Measurements from ENCODE around the gene DPH7.
A peak's percentile ranks its signal among the peaks of the same experiment; 100 is the strongest.
"Not testable (repeated sequence)": the region's sequence is repeated elsewhere in the genome, so short reads cannot be mapped to it uniquely, and the experiment has no call there.

DPH7 gene

GRCh38 chr9:137580209-137580953, 1.7 kb upstream of the DPH7 start:
- DNase-seq, result no peak

GRCh38 chr9:137579259-137579604, 507 bp upstream of the DPH7 start:
- DNase-seq, result no peak

DNA sequence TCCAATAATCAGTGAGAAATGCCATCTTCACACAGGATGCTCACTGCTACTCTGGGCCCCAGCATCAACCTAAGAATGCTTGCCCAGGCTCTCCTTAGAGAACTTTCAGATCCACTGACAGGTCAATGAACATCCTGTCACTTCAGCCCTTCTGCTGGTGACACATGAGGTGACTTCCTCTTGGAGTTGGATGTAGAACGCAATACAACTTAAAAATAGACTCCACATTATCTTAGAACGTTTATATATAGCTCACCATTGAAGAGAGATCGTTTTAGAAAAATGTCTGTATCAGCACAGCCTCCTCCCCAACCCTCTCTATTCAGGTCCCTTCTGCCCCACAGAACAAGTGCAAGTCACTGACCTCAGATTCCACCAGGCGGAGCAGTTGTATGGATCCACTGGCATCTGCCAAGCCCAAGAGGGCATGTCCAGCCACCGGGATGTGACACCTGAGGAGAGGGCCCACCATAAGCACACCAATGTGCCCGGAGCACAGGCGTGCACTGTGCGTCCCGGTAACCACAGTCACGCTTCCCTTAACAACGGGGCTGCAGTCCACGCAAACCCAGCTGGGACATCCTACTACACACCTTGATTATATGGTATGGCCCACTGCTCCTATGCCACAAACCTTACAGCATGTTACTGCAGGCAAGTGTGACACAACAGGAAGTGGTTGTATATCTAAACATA, 2.9 kb downstream of the DPH7 start:
- DNase-seq, result peak; percentile 20

GRCh38 chr9:137575364-137575715, 3.4 kb downstream of the DPH7 start:
- peak; percentile 34 for DNase-seq

DNA sequence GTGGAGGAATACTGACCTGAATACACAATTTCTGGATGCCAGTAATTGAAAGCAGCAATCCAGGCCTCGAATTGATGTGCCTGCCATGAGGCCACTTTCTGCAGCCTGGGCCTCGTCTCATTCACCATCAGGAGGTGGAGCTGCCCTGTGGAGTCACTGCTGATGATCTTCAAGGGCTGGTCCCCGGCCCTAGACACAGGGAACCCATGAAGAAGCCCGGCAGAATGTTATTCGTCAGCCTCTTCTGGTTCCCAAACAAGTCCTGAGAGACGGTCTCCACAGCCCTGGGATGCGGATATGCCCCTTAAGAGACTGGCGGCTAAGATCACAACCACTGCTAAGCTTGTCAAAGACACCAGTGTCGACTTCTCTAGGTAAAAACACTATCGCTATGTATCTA, 4.5 kb downstream of the DPH7 start:
- DNase-seq, result no peak

- DNase-seq, result no peak
These were observed 8.2 kb downstream of the DPH7 start for GRCh38 chr9:137570566-137570965.

GRCh38 chr9:137569609-137570203, 9.0 kb downstream of the DPH7 start:
- DNase-seq, result no peak

DNA sequence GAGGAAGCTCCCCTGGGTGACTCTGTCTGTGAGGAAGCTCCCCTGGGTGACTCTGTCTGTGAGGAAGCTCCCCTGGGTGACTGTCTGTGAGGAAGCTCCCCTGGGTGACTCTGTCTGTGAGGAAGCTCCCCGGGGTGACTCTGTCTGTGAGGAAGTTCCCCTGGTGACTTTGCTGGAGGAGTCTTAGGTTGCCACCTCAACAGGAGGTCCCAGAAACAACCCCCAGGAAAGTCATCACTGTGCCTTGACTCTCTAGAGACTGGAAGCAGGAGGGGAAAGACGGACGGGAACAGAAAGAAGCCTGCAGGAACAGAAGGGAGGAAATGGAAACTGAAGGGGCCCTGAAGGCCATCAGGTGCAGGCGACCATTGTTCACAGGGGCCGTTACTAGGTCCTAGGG, 10.3 kb downstream of the DPH7 start:
- DNase-seq, result not testable (repeated sequence)

GRCh38 chr9:137564817-137565411, 13.8 kb downstream of the DPH7 start:
- no peak for DNase-seq

DNA sequence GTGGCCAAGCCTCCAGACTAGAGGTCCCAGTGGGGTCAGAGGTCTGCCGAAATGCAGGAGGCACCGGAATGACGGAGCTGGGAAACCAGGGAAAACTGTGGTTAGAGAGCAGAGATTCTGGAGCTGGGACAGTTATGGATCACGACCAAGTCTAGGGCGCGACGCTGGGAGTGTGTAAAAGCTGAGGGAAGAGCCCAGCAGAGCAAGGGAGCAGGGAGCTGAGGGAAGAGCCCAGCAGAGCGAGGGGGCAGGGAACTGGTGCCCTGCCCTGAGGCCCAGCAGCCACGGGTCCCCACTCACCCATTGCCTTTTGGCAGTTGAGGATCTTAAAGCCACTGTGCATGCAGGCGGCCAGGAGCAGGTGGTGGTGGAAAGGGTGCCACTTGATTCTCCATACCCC, 14.6 kb downstream of the DPH7 start:
- no peak for DNase-seq

DNA sequence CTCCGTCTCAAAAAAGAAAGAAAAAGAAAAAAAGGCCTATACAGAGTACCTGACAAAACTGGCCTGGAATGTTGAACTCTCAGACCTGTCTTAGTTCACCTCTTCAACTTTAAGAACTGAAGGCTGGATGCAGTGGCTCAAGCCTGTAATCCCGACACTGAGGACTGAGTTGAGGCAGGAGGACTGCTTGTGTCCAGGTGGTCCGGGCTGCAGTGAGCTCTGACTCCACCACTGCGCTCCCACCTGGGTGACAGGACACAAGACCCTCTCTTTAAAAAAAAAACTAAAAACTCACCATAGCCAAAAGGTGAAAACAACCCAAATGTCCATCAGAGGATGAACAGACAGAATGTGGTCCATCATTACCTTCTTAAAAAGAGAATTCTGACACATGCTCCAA, 20.6 kb downstream of the DPH7 start:
- no peak for DNase-seq

DNA sequence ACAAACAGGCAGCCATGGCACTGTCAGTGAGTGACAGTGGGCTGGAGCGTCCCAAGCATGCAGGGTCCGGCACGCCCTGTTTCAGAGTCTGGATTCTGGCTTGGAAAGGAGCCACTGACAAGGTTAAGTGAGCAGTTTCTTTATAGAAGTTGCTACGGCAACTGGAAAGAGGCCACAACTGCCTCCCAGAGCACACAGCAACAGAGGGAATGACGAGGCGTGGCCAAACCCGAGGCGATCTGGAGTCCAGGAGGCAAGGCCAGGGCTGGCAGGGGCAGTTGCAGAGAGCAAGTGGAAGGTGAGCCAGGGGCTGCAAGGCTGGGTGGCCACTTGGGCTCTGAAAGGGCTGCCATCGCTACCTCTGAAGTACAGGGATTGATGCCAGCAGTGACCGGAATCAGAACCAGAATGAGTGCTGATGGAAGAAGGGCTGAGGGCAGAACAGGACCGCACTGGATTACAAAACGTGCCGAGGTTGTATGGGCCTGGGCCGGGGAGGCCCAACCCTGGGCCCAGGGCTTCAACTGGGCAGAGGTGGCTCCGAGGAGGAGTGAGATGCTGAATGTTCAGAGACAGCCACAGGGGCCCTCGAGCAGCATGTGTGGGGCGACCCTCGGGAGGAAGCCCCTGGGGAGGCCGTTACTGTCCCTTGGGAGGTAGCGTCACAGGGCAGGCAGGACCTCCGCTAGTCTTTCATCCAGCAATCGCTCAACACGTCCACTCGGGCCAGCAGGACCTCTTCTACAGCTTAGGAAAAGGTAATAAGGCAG, 22.5 kb downstream of the DPH7 start:
- DNase-seq, result no peak

GRCh38 chr9:137555179-137555578, 23.5 kb downstream of the DPH7 start:
- no peak for DNase-seq

GRCh38 chr9:137554349-137554748, 24.4 kb downstream of the DPH7 start:
- DNase-seq, result no peak

GRCh38 chr9:137553654-137554053, 25.1 kb downstream of the DPH7 start:
- not testable (repeated sequence) for DNase-seq

DNA sequence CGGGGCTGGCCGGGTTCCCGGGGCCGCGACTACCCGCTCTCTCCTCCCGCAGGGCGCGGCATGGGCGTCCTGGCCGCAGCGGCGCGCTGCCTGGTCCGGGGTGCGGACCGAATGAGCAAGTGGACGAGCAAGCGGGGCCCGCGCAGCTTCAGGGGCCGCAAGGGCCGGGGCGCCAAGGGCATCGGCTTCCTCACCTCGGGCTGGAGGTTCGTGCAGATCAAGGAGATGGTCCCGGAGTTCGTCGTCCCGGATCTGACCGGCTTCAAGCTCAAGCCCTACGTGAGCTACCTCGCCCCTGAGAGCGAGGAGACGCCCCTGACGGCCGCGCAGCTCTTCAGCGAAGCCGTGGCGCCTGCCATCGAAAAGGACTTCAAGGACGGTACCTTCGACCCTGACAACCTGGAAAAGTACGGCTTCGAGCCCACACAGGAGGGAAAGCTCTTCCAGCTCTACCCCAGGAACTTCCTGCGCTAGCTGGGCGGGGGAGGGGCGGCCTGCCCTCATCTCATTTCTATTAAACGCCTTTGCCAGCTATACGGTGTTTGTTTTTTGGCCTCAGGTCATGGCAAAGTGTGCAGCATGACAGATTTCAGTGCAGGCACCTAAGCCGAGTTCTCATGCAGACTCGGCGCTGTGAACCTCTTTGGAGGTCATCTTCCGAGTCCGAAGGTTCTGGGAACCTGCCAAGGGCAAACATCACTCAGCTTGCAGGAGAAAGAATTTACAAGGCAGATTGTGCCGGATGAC, 26.5 kb downstream of the DPH7 start:
- DNase-seq, result no peak

- DNase-seq, result peak; percentile 92
These were observed 27.3 kb downstream of the DPH7 start, which contains the start of gene MRPL41 for GRCh38 chr9:137551264-137552021. MRPL41 (plus strand) TSS chr9:137551879; CDS start chr9:137552082, 203 bp downstream.

DNA sequence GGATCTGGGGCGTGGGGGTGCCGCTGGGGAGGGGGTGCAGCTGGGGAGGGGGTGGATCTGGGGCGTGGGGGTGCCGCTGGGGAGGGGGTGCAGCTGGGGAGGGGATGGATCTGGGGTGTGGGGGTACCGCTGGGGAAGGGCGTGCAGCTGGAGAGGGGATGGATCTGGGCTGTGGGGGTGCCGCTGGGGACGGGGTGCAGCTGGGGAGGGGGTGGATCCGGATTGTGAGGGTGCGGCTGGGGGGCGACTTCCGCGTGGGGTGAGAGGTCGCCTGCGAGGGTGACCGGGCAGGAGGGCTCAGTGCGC, 27.8 kb downstream of the DPH7 start:
- DNase-seq, result not testable (repeated sequence)

DNA sequence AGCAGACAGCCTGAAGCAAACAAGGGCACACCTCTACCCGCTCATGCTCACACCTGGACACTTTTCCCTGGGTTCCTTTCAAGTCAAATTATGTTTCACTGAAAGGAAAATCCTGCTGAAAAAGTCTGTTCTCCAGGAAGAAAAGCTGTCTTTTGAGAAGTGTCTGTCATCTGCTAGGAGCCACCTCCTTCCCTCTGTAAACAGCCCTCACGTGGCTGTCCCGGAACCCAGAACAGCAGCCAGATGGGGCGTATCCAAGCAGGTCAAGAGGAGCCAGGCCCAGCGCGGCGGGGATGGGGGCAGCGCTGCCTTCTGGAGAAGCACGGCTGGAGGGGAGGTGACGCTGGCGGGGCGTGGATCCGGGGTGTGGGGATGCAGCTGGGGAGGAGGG, 28.5 kb downstream of the DPH7 start, which contains the start of gene PNPLA7:
Gene PNPLA7, minus strand, starts transcription at position 172 of the 391 bp plus-strand sequence. CDS start 205 bp downstream, outside the sequence.
- DNase-seq, result peak; percentile 60

DNA sequence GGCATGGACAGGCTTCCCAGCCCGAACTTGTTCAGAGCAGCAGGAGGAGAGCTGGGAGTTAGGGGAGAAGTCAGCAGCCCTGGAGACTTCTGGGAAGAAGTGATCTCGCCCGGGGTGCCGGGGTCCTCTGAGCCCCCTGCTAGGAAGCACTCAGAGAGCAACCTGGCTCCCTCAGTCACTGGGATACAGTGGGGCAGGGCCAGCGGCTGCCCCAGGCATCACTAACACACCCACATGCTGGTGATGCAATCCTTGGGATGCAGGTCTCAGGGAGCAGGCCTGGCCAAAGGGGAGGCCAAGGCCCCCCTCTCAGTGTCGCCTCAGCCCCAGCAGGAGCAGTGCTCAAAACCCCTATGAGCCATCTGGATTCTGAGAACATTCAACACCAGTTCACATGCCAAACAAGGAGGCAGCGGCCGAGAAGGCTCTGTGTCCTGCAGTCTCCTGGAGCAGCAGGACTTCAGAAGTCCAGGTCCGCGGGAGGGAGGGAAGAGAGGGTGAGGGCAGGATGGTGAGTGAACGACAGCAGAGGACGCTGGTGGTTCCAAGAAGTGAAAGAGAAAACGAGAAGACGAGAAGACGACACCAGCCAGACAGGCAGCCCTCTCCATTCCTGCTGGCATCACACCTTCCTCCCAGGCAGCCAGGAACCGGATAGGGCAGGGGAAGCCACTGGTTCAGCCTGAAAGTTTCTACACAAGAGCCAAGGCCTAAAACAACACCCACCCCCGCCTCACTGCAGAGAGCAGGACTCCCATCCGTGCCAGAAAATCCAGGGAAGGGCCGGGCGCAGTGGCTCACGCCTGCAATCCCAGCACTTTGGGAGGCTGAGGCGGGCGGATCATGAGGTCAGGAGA, 30.8 kb downstream of the DPH7 start:
- DNase-seq, result no peak

GRCh38 chr9:137545123-137545522, 33.6 kb downstream of the DPH7 start:
- DNase-seq, result no peak
